Adrenal gland (tissue), 5 donors: ENCODE data around the gene CEACAM19.

Experiments
- POLR2A ChIP-seq, 2 donors: fragments of 450-650 bp; IDR thresholded peaks; one replicate each; pipeline ENCODE4 v1.6.1; 2017; ENCODE audit warnings: antibody characterized with exemption in 2 of 2, mild to moderate bottlenecking in 2 of 2, moderate library complexity in 1 of 2
- TF ChIP-seq, protein P1 (sequence below), 6 experiments: fragments of 450-650 bp in 4 of 6; fragments of 200-600 bp in 2 of 6; sonication (generic) in 1 of 6; IDR thresholded peaks; 1 replicate in 5 of 6; 2 replicates in 1 of 6; pipeline versions ENCODE4 v1.5.1 to v1.8.0; 2016 to 2021; ENCODE audit warnings: antibody characterized with exemption in 6 of 6, mild to moderate bottlenecking in 2 of 6, moderate library complexity in 1 of 6
- donor health status: DM: no; HTN: no; CAD: no.

DNA sequence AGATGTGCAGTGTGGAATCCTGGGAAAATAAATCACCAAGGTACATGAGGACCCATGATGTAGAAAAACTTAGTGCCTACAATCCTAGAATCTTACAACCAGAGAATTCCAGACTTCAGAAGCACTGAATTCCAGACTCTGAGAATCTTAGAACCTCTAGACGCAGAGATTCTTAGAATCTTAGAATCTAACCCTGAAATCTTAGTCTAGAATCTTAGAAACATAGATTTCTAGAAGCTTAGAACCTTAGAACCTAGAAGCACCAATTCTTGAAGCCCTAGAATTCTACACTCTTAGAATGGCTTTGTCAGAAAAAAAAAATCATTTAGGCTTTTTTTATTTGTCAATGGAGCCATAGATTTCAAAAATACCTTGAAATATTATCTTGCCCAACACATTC is 33.7 kb downstream of the CEACAM19 start:
- TF ChIP-seq, protein P1, sequence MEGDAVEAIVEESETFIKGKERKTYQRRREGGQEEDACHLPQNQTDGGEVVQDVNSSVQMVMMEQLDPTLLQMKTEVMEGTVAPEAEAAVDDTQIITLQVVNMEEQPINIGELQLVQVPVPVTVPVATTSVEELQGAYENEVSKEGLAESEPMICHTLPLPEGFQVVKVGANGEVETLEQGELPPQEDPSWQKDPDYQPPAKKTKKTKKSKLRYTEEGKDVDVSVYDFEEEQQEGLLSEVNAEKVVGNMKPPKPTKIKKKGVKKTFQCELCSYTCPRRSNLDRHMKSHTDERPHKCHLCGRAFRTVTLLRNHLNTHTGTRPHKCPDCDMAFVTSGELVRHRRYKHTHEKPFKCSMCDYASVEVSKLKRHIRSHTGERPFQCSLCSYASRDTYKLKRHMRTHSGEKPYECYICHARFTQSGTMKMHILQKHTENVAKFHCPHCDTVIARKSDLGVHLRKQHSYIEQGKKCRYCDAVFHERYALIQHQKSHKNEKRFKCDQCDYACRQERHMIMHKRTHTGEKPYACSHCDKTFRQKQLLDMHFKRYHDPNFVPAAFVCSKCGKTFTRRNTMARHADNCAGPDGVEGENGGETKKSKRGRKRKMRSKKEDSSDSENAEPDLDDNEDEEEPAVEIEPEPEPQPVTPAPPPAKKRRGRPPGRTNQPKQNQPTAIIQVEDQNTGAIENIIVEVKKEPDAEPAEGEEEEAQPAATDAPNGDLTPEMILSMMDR (IDR thresholded peaks at IDR 0.05): no peak
- TF ChIP-seq POLR2A (IDR thresholded peaks at IDR 0.05): no peak
